Karpas-422 (cell line): ENCODE data around the gene CCDC83. TPM values are rescaled to one million over a fixed set of nuclear protein-coding genes. Genes with fewer than 3 reads are reported as not detected.
"Not testable (repeated sequence)": the region's sequence is repeated elsewhere in the genome, so short reads cannot be mapped to it uniquely, and the experiment has no call there.

ENCODE experiments used
- DNase-seq: peaks from one replicate; pipeline ENCODE4 v3.0.0-alpha.2; 2015
- H2AFZ ChIP-seq: fragments of 200-600 bp; sonication (generic); 2 replicates; pipeline ENCODE4 v1.6.1; 2014; ENCODE audit warnings: antibody characterized with exemption, low read length, mixed read lengths
- H3K27ac ChIP-seq: fragments of 200-600 bp; sonication (generic); 2 replicates; pipeline ENCODE4 v1.5.1; 2014; ENCODE audit warnings: mild to moderate bottlenecking, low read length, moderate library complexity
- H3K27me3 ChIP-seq: fragments of 200-600 bp; sonication (generic); 2 replicates; pipeline ENCODE4 v1.6.1; 2014; ENCODE audit warnings: low read length, mixed read lengths
- H3K36me3 ChIP-seq: fragments of 200-600 bp; sonication (generic); 2 replicates; pipeline ENCODE4 v1.6.1; 2014; ENCODE audit warnings: low read length, mixed read lengths; ENCODE audit not compliant: insufficient read depth
- H3K4me1 ChIP-seq: fragments of 200-600 bp; sonication (generic); 2 replicates; pipeline ENCODE4 v1.6.1; 2014; ENCODE audit warnings: mild to moderate bottlenecking, low read length, mixed read lengths
- H3K4me2 ChIP-seq: fragments of 200-600 bp; sonication (generic); 2 replicates; pipeline ENCODE4 v1.6.1; 2014; ENCODE audit warnings: low read length, low read depth, mild to moderate bottlenecking; ENCODE audit not compliant: poor library complexity, severe bottlenecking
- H3K4me3 ChIP-seq: fragments of 200-600 bp; sonication (generic); 2 replicates; pipeline ENCODE4 v1.5.1; 2014; ENCODE audit warnings: mild to moderate bottlenecking, antibody characterized with exemption, low read length, mixed read lengths
- H3K79me2 ChIP-seq: fragments of 200-600 bp; sonication (generic); 2 replicates; pipeline ENCODE4 v1.6.1; 2014; ENCODE audit warnings: mild to moderate bottlenecking, low read length, mixed read lengths
- H3K9ac ChIP-seq: fragments of 200-600 bp; sonication (generic); 2 replicates; pipeline ENCODE4 v1.6.0; 2014; ENCODE audit warnings: low read length
- H3K9me2 ChIP-seq: fragments of 200-600 bp; sonication (generic), shearing (Covaris generic); replicated peaks from 2 replicates; pipeline ENCODE4 v1.6.0; 2014; ENCODE audit warnings: mild to moderate bottlenecking, low read length, moderate library complexity; ENCODE audit not compliant: insufficient read depth
- H3K9me3 ChIP-seq: fragments of 300-700, 200-600 bp; sonication (generic); 2 replicates; pipeline ENCODE4 v1.6.1; 2014; ENCODE audit warnings: low read length, mixed read lengths
- H4K20me1 ChIP-seq: fragments of 200-600 bp; sonication (generic); 2 replicates; pipeline ENCODE4 v1.6.1; 2014; ENCODE audit warnings: mild to moderate bottlenecking, antibody characterized with exemption, low read length, low read depth; ENCODE audit not compliant: insufficient read depth
- total RNA-seq: library from RNA; depleted of rRNA; stranded (reverse); fragments of >200 nt; shearing (Covaris generic); gene quantifications from 2 replicates; pipeline ENCODE4 v1.2.3, GENCODE V29; 2014; ENCODE audit warnings: low replicate concordance

The CCDC83 gene
- total RNA-seq, 1 experiment from 2014 or later = not detected

DNA sequence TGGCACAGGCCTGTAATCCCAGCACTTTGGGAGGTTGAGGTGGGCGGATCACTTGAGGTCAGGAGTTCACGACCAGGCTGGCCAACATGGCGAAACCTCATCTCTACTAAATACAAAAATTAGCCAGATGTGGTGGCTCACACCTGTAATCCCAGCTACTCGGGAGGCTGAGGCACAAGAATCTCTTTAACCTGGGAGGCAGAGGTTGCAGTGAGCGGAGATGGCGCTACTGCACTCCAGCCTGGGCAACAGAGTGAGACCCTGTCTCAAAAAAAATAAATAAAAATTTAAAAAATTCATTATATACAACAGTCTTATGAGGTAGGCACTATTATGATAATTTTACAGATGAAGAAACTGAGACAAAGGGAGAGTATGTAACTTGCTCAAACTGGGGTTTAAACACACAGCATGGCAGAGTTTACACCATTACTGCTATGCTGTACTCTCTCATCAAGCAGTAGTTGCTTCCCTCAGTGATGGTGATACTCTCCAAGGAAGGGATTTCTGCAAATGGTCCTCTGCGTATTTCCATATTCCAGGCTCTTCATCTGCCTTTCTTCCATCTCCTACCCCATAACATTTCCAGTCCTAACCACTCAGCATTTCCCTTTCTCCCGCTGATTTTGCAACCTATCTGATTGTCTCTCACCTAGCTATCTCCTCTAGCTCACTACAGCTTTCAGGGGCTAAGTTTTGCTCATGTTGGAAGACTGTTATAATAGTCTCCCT is 95.3 kb downstream of the CCDC83 start:
- no peak overlapping the region for H3K4me2 ChIP-seq
- peaks cover 18% of the 10 kb centered on the region for H3K36me3 ChIP-seq
- H4K20me1 ChIP-seq = no peaks in the 10 kb centered on the region
- DNase-seq = peak; percentile 40
- no peak overlapping the region for H2AFZ ChIP-seq
- no peak overlapping the region for H3K27ac ChIP-seq
- peaks cover 1% of the 10 kb centered on the region; the same call in 1 of the 2 replicates for H3K9me3 ChIP-seq
- no peak overlapping the region for H3K9ac ChIP-seq
- peaks cover 15% of the 10 kb centered on the region for H3K4me1 ChIP-seq
- no peaks in the 10 kb centered on the region for H3K9me2 ChIP-seq
- H3K4me3 ChIP-seq = no peak overlapping the region
- H3K79me2 ChIP-seq = no peaks in the 10 kb centered on the region
- no peaks in the 10 kb centered on the region for H3K27me3 ChIP-seq

DNA sequence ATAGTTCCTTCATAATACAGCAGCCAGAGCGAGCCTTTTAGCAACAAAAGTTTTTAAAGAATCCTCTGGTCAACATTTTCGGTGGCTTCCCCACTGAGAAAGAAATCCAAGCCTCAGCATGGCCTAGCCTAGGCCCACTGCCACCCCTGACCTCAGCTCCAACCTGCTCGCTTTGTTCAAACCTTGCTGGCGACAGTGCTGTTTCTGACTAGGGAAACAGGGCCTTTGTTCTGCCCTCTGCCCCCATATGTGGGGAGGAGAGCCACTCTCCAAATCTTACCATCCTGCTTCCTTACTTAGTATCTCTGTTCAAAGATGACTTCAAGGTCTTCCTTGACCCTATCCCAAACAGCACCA is 95.8 kb downstream of the CCDC83 start:
- no peak overlapping the region for H2AFZ ChIP-seq
- no peak overlapping the region for H3K4me3 ChIP-seq
- peaks cover 10% of the 10 kb centered on the region for H3K4me1 ChIP-seq
- H3K9ac ChIP-seq = no peak overlapping the region
- H3K9me3 ChIP-seq = no peaks in the 10 kb centered on the region
- DNase-seq = peak; percentile 56
- no peaks in the 10 kb centered on the region for H4K20me1 ChIP-seq
- H3K27me3 ChIP-seq = no peaks in the 10 kb centered on the region
- peaks cover 24% of the 10 kb centered on the region for H3K36me3 ChIP-seq
- H3K9me2 ChIP-seq = no peaks in the 10 kb centered on the region
- H3K27ac ChIP-seq = no peak overlapping the region
- no peak overlapping the region for H3K4me2 ChIP-seq
- no peaks in the 10 kb centered on the region for H3K79me2 ChIP-seq

DNA sequence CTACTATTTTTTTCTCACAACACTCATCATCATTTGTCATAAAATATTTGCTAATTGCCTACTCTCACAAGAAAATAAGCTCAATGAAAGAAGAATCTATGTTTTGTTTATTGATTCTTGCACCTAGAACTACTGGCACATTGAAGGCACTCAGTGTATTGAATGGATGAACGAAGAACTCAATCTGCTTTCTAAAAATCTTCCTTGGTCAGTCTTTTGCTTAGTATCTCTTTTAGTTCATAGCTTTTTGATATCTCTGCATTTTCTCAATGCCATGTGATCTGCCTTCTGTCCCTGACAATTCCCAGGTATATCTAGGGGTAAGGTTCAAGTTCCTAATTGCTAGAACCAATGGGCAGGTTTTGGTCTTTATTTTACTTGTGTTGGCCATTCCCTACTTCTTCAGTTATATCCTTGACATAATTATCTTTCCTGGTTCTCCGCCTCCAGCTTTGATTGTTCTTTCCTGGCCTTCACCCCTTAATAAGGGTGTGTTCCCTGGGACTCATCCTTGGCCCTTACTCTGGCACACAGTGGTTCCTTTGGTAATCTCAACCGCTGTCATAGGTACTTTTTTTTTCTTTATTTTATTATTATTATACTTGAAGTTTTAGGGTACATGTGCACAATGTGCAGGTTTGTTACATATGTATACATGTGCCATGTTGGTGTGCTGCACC is 96.4 kb downstream of the CCDC83 start:
- H3K36me3 ChIP-seq = peaks cover 29% of the 10 kb centered on the region
- peaks cover 5% of the 10 kb centered on the region for H3K4me1 ChIP-seq
- H3K79me2 ChIP-seq = no peaks in the 10 kb centered on the region
- no peak overlapping the region for H2AFZ ChIP-seq
- H3K27me3 ChIP-seq = no peaks in the 10 kb centered on the region
- no peaks in the 10 kb centered on the region for H3K9me2 ChIP-seq
- no peak overlapping the region for H3K9ac ChIP-seq
- H3K4me2 ChIP-seq = no peak overlapping the region
- no peak overlapping the region for H3K4me3 ChIP-seq
- peak; percentile 51 for DNase-seq
- H3K27ac ChIP-seq = no peak overlapping the region
- no peaks in the 10 kb centered on the region for H3K9me3 ChIP-seq
- no peaks in the 10 kb centered on the region for H4K20me1 ChIP-seq

DNA sequence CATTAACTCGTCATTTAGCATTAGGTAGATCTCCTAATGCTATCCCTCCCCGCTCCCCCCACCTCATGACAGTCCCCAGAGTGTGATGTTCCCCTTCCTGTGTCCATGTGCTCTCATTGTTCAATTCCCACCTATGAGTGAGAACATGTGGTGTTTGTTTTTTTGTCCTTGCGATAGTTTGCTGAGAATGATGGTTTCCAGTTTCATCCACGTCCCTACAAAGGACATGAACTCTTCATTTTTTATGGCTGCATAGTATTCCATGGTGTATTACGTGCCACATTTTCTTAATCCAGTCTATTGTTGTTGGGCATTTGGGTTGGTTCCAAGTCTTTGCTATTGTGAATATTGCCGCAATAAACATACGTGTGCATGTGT is 96.9 kb downstream of the CCDC83 start:
- H3K9ac ChIP-seq, H3K27ac ChIP-seq, H3K27me3 ChIP-seq, H3K9me3 ChIP-seq, H3K4me2 ChIP-seq, DNase-seq, H4K20me1 ChIP-seq, H3K4me1 ChIP-seq, H3K79me2 ChIP-seq, H3K4me3 ChIP-seq, H2AFZ ChIP-seq, H3K9me2 ChIP-seq: not testable (repeated sequence)
- H3K36me3 ChIP-seq = peaks cover 35% of the 10 kb centered on the region

DNA sequence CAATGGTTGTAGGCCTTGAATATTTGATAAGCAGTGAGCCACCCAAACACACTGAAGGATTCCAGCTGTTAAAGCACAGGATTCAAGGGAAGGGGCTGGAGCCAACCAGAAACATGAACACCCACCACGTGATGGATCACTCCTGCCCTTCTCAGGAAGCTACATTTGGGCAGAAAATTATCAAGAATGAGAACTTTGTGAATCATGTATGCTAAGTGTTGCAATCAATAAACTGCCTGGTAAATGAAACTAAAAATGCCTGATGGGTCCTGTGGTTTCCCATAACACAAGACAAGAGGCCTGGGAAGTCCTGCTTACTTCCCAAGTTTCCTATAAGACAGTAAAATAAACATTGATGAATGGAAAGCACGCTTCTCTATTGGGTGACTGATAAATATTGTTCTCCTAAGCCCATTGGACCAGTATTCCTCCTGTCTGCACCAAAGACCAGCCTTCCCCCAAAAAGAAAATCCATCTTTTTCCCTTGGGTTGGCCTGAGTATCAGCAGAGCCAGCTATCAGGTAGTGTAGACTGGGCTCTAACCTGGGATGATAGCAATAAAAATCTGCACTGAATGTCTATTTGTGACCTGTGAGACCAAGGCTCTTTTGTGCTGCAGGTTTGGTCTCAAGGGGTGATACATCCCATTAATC is 98.4 kb downstream of the CCDC83 start:
- no peak overlapping the region for H3K9ac ChIP-seq
- H3K27ac ChIP-seq = no peak overlapping the region
- no peaks in the 10 kb centered on the region for H3K4me1 ChIP-seq
- H3K4me2 ChIP-seq = no peak overlapping the region
- H3K9me2 ChIP-seq = no peaks in the 10 kb centered on the region
- H3K36me3 ChIP-seq = peaks cover 48% of the 10 kb centered on the region
- H3K27me3 ChIP-seq = no peaks in the 10 kb centered on the region
- DNase-seq = peak; percentile 39
- H3K9me3 ChIP-seq = no peaks in the 10 kb centered on the region
- H3K4me3 ChIP-seq = no peak overlapping the region
- no peaks in the 10 kb centered on the region for H4K20me1 ChIP-seq
- H2AFZ ChIP-seq = no peak overlapping the region
- H3K79me2 ChIP-seq = no peaks in the 10 kb centered on the region

DNA sequence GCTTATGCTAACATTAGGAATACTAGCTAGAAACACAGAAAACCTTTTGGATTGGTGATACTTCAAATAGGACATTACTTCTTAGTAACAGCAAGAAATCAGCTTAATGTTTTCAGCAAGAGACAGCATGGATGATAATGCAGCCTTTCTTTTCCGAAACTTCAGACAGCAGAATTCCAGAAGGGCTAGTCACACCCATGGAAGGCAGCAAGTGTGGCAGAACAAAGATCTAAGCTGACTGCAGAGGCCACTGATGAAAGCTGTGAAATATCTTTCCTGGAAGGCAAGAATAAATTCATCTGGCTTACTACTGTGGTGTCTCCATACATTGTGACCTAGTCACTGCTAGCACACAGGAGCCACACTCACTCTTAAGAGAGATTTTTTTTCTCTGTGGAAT is 100.3 kb downstream of the CCDC83 start:
- Histone ChIP-seq H3K79me2 (0 out of 2 replicates have a peak, but pooled peaks cover under 1% of the 10 kb centered on the region), H4K20me1 (no peaks in the 10 kb centered on the region), H3K9me3 (no peaks in the 10 kb centered on the region), H3K4me1 (no peaks in the 10 kb centered on the region), H3K27me3 (no peaks in the 10 kb centered on the region), H3K36me3 (peaks cover 63% of the 10 kb centered on the region), H3K9ac (no peak overlapping the region), H2AFZ (no peak overlapping the region), H3K27ac (no peak overlapping the region), H3K4me3 (no peak overlapping the region), H3K4me2 (no peak overlapping the region), H3K9me2 (no peaks in the 10 kb centered on the region)
- no peak for DNase-seq

DNA sequence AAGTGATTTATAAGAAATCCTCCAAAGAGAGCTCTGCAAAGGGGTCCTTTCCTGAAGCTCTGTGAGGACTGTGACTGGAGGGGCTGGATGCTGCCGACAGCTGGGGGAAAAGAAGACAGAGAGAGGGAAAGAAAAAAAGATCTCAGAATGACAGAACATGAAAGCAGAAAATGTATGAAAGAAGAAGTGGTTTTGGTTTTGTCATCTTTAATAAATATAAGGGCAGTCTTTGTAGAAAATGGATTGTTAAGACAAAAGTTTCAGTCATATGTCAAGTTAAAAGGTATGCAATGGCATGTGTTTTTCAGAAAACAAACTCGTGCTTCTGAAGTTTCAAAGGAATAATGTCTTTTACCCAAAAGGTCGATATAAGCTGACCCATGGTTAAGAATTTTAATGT is 105.5 kb downstream of the CCDC83 start:
- no peak overlapping the region for H3K4me3 ChIP-seq
- peaks cover 39% of the 10 kb centered on the region for H3K79me2 ChIP-seq
- H3K36me3 ChIP-seq = peaks cover 63% of the 10 kb centered on the region
- H3K9ac ChIP-seq = no peak overlapping the region
- H3K9me2 ChIP-seq = no peaks in the 10 kb centered on the region
- H3K4me2 ChIP-seq = no peak overlapping the region
- no peak overlapping the region for H2AFZ ChIP-seq
- no peaks in the 10 kb centered on the region for H3K27me3 ChIP-seq
- H3K27ac ChIP-seq = no peak overlapping the region
- no peaks in the 10 kb centered on the region for H4K20me1 ChIP-seq
- no peak for DNase-seq
- no peaks in the 10 kb centered on the region for H3K9me3 ChIP-seq
- no peaks in the 10 kb centered on the region for H3K4me1 ChIP-seq

DNA sequence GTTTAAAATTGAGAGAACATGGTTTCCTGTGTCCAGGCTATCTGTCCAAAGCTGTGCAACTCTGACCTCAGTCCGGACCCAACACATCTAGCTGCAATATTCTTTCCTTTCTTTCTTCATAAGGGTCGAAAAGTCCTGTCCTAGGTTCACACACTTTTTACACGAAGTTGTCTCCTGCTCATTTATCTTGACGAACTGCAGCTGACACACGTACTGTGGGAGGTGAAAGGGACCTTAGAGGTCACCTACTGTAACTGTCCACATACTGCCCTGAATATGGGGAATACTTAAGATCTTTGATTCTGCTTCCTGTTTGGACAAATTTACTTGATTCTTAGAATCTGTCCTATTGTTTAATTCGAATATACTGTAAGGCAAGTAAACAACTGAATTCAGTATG is 105.9 kb downstream of the CCDC83 start:
- H3K27me3 ChIP-seq = no peaks in the 10 kb centered on the region
- no peak overlapping the region for H2AFZ ChIP-seq
- no peaks in the 10 kb centered on the region for H3K4me1 ChIP-seq
- H3K9me3 ChIP-seq = no peaks in the 10 kb centered on the region
- no peak for DNase-seq
- H3K4me3 ChIP-seq = no peak overlapping the region
- no peak overlapping the region for H3K9ac ChIP-seq
- peaks cover 58% of the 10 kb centered on the region for H3K36me3 ChIP-seq
- peaks cover 41% of the 10 kb centered on the region for H3K79me2 ChIP-seq
- no peak overlapping the region for H3K4me2 ChIP-seq
- no peaks in the 10 kb centered on the region for H4K20me1 ChIP-seq
- H3K27ac ChIP-seq = no peak overlapping the region
- H3K9me2 ChIP-seq = no peaks in the 10 kb centered on the region
